DND-41 (cell line): ENCODE data around the gene MS4A5.

Experiments
- ATAC-seq: fragments of 200-7000 bp; cut with Tn5 transposase; 3 replicates; pipeline ENCODE4 v1.9.1; 2021; ENCODE audit warnings: low read depth; ENCODE audit not compliant: insufficient read depth
- DNase-seq: peaks from one replicate; pipeline ENCODE4 v3.0.0-alpha.2; 2020
- H2AFZ ChIP-seq: 2 replicates; pipeline ENCODE4 v1.6.0; 2012; ENCODE audit warnings: low read depth, low read length
- H3K27ac ChIP-seq: 2 replicates; pipeline ENCODE4 v1.5.1; 2012; ENCODE audit warnings: low read length, inconsistent platforms
- H3K27me3 ChIP-seq: fragments of 200-600 bp; sonication (generic); 2 replicates; pipeline ENCODE4 v1.6.0; 2012; ENCODE audit warnings: low read length, mild to moderate bottlenecking, inconsistent platforms; ENCODE audit not compliant: insufficient read depth, poor library complexity
- H3K36me3 ChIP-seq: 2 replicates; pipeline ENCODE4 v1.5.1; 2012; ENCODE audit warnings: low read length, inconsistent platforms; ENCODE audit not compliant: insufficient read depth
- H3K4me1 ChIP-seq: 2 replicates; pipeline ENCODE4 v1.5.1; 2012; ENCODE audit warnings: mild to moderate bottlenecking, low read length; ENCODE audit not compliant: insufficient read depth
- H3K4me2 ChIP-seq: 2 replicates; pipeline ENCODE4 v1.6.0; 2012; ENCODE audit warnings: mild to moderate bottlenecking, moderate library complexity, low read length, inconsistent platforms; ENCODE audit not compliant: insufficient read depth
- H3K4me3 ChIP-seq, 2 experiments: fragments of 200-600 bp in 1 of 2; shearing (Covaris generic) in 1 of 2; 2 replicates each; pipeline ENCODE4 v1.5.1; 2012 to 2016; ENCODE audit warnings: inconsistent platforms in 2 of 2, low read length in 2 of 2, mild to moderate bottlenecking in 2 of 2, low read depth in 1 of 2, moderate library complexity in 1 of 2
- H3K79me2 ChIP-seq: 2 replicates; pipeline ENCODE4 v1.6.0; 2012; ENCODE audit warnings: low read length, inconsistent platforms; ENCODE audit not compliant: insufficient read depth
- H3K9ac ChIP-seq: 2 replicates; pipeline ENCODE4 v1.6.0; 2012; ENCODE audit warnings: low read depth, mild to moderate bottlenecking, inconsistent platforms, low read length, moderate library complexity
- H3K9me3 ChIP-seq: 2 replicates; pipeline ENCODE4 v1.5.1; 2012; ENCODE audit warnings: low read length, moderate library complexity, mild to moderate bottlenecking, inconsistent platforms; ENCODE audit not compliant: insufficient read depth, severe bottlenecking
- H4K20me1 ChIP-seq: 2 replicates; pipeline ENCODE4 v1.6.0; 2012; ENCODE audit warnings: low read length; ENCODE audit not compliant: insufficient read depth
- CTCF ChIP-seq: IDR thresholded peaks from 2 replicates; pipeline ENCODE4 v1.5.1; 2012; ENCODE audit warnings: borderline replicate concordance, low read length, moderate library complexity, mild to moderate bottlenecking; ENCODE audit not compliant: poor library complexity, severe bottlenecking; ENCODE audit errors: extremely low read depth
- EZH2 ChIP-seq: IDR thresholded peaks from 3 replicates; pipeline ENCODE4 v1.6.1; 2012; ENCODE audit warnings: borderline replicate concordance, low read depth, mild to moderate bottlenecking, moderate library complexity, low read length, inconsistent platforms; ENCODE audit not compliant: severe bottlenecking

MS4A5 gene, protein sequence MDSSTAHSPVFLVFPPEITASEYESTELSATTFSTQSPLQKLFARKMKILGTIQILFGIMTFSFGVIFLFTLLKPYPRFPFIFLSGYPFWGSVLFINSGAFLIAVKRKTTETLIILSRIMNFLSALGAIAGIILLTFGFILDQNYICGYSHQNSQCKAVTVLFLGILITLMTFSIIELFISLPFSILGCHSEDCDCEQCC

GRCh38 chr11:60429272-60429671 lies at the start of gene MS4A5:
MS4A5 (plus strand) TSS chr11:60429572; CDS start chr11:60429675, 103 bp downstream.
- Histone ChIP-seq H3K4me3 (no peak within 1 kb of the TSS), H3K9ac (no peak within 1 kb of the TSS), H3K4me1 (no peaks in the 10 kb centered on the region), H2AFZ (no peak within 1 kb of the TSS), H3K4me2 (no peak within 1 kb of the TSS), H3K9me3 (no peaks in the 10 kb centered on the region), H3K27me3 (no peaks in the 10 kb centered on the region), H4K20me1 (no peaks in the 10 kb centered on the region), H3K79me2 (no peaks in the 10 kb centered on the region), H3K36me3 (no peaks in the 10 kb centered on the region), H3K27ac (no peak within 1 kb of the TSS)
- TF ChIP-seq CTCF: no peak
- TF ChIP-seq EZH2: no peak
- ATAC-seq: no peak
- no peak for DNase-seq

GRCh38 chr11:60389279-60389910 lies 40.0 kb upstream of the MS4A5 start:
- ATAC-seq: no peak
- H3K9ac ChIP-seq: no peak overlapping the region
- no peak overlapping the region for H3K4me2 ChIP-seq
- no peaks in the 10 kb centered on the region for H3K36me3 ChIP-seq
- no peak overlapping the region for H2AFZ ChIP-seq
- H3K9me3 ChIP-seq: no peaks in the 10 kb centered on the region
- H3K4me3 ChIP-seq: no peak overlapping the region
- no peak for DNase-seq
- TF ChIP-seq CTCF: no peak
- no peak for TF ChIP-seq EZH2
- no peaks in the 10 kb centered on the region for H3K79me2 ChIP-seq
- no peak overlapping the region for H3K27ac ChIP-seq
- no peaks in the 10 kb centered on the region for H3K27me3 ChIP-seq
- H4K20me1 ChIP-seq: no peaks in the 10 kb centered on the region
- H3K4me1 ChIP-seq: no peaks in the 10 kb centered on the region

DNA sequence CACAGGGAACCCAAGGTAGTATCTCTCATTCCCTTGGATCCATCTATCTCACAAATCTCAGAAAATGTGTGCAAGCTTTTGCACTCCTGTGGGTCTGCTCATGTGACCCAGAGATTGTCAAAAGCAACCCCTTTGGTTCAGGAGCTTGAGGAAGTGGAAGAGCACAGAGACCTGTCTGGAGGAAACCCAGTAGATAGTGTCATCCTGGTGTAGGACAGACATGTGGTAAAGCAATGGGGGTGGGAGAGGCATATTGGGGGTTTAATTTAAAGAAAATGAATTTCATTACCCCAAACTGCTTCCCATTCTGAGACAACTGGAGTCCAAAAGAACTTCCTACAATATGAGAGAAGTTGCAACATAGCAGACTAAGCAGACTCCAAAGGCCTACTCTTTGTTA lies 39.0 kb upstream of the MS4A5 start:
- H3K9me3 ChIP-seq: no peaks in the 10 kb centered on the region
- H3K4me3 ChIP-seq: no peak overlapping the region
- ATAC-seq: no peak
- H3K9ac ChIP-seq: no peak overlapping the region
- no peaks in the 10 kb centered on the region for H3K79me2 ChIP-seq
- no peaks in the 10 kb centered on the region for H4K20me1 ChIP-seq
- H3K4me1 ChIP-seq: no peaks in the 10 kb centered on the region
- TF ChIP-seq CTCF (no peak), EZH2 (no peak)
- H3K36me3 ChIP-seq: no peaks in the 10 kb centered on the region
- H3K27ac ChIP-seq: no peak overlapping the region
- H2AFZ ChIP-seq: no peak overlapping the region
- DNase-seq: no peak
- no peak overlapping the region for H3K4me2 ChIP-seq
- H3K27me3 ChIP-seq: no peaks in the 10 kb centered on the region
